ENCODE results near the gene DDX56.

DNA sequence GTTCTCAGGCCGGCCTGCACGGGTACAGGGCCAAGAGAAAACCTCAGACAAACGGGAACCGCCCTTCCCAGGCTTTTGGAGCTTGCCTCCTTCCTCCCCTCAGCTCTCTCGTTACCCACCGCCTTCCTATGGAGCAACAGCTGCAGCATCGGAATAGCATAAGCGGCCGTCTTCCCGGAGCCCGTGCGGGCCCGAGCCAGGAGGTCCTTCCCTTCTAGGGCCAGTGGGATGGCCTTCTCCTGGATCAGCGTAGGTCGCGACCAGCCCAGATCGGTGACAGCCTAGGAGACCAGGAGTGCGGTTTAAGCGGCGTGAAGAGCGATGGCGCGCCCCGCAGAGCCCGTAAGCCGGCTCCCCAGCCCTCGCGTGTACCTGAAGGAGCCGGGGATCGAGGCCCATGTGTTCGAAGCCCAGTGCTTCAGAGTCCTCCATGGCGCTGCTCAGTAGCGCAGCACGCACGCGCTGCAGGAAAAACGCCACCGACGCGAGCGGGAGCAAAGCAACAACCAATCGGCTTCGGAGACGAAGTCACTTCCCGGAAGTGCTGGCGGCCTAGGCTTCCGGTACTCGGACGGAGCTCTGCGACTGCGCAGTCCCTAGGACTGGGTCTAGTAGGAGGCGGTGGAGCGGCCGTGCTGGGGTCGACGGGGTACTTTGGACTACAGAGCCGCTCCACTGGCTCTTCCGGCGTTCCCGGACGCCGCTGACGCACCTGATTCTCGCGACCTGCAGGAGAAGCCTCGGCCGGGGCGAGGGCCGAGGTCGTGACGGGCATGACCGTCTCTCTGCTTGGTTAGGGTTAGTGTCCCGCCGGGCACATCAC is at the start of gene DDX56:
- TF ChIP-seq SMAD3 (CRISPR knock-in tag; IDR thresholded peaks at IDR 0.05; ENCODE audit: borderline replicate concordance) = peak; percentile 77; the same call in 1 of the 2 replicates
- no peak for TF ChIP-seq CTCF (IDR thresholded peaks at IDR 0.05)
- peak; percentile 89 for TF ChIP-seq ZBTB43 (CRISPR knock-in tag; IDR thresholded peaks at IDR 0.05)
- no peak for TF ChIP-seq ATF2 (CRISPR knock-in tag; IDR thresholded peaks at IDR 0.05; ENCODE audit: borderline replicate concordance, low read depth)
- peak; percentile 52; the same call in 1 of the 2 replicates for TF ChIP-seq NFYB (CRISPR knock-in tag; conservative IDR thresholded peaks at IDR 0.05; ENCODE audit: low read depth)
- peak; percentile 42; the same call in 1 of the 2 replicates for TF ChIP-seq KAT7 (CRISPR knock-in tag; IDR thresholded peaks at IDR 0.05; ENCODE audit: borderline replicate concordance)
- peak; percentile 27; the same call in 1 of the 2 replicates for TF ChIP-seq ZNF263 (CRISPR knock-in tag; IDR thresholded peaks at IDR 0.05; ENCODE audit: low read depth)
- TF ChIP-seq GTF2I (CRISPR knock-in tag; conservative IDR thresholded peaks at IDR 0.05) = no peak
- TF ChIP-seq, protein P1, sequence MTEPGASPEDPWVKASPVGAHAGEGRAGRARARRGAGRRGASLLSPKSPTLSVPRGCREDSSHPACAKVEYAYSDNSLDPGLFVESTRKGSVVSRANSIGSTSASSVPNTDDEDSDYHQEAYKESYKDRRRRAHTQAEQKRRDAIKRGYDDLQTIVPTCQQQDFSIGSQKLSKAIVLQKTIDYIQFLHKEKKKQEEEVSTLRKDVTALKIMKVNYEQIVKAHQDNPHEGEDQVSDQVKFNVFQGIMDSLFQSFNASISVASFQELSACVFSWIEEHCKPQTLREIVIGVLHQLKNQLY (CRISPR knock-in tag; IDR thresholded peaks at IDR 0.05) = no peak
- 0 out of 2 replicates have a peak, but pooled peaks have one; percentile 60 for TF ChIP-seq SP1 (CRISPR knock-in tag; conservative IDR thresholded peaks at IDR 0.05)
- TF ChIP-seq JUN (CRISPR knock-in tag; IDR thresholded peaks at IDR 0.05) = peak; percentile 44; the same call in 1 of the 2 replicates

Data from WTC11 (cell line).